ENCODE results near the gene CHMP1B.
A peak's percentile ranks its signal among the peaks of the same experiment; 100 is the strongest.
"Not testable (repeated sequence)": the region's sequence is repeated elsewhere in the genome, so short reads cannot be mapped to it uniquely, and the experiment has no call there.

The CHMP1B gene

DNA sequence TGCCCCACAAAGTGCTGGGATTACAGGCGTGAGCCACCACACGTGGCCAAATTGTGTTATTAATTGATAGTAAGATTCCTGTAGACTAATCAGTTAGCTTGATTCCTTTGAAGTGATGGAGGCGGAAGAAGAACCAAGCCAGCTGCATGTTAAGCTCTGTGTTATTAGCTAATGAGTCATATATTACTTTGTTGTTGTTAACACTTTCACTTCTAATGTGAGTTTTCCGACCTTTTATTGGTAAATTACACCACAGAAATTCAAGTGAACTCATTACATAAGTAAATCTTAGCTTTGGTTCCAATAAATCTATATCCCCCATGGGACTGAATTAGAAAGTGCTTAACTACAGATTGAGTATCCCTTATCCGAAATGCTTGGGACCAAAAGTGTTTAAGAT is 20.3 kb downstream of the CHMP1B start:
- DNase-seq (ENCODE audit: low read depth): no peak

GRCh38 chr18:11872479-11873136 is 21.4 kb downstream of the CHMP1B start:
- no peak for DNase-seq (ENCODE audit: low read depth)

GRCh38 chr18:11873670-11874340 is 22.6 kb downstream of the CHMP1B start:
- DNase-seq (ENCODE audit: low read depth): no peak

GRCh38 chr18:11874676-11875075 is 23.5 kb downstream of the CHMP1B start:
- DNase-seq (ENCODE audit: low read depth): no peak

GRCh38 chr18:11877497-11878135 is 26.4 kb downstream of the CHMP1B start:
- no peak for DNase-seq (ENCODE audit: low read depth)

DNA sequence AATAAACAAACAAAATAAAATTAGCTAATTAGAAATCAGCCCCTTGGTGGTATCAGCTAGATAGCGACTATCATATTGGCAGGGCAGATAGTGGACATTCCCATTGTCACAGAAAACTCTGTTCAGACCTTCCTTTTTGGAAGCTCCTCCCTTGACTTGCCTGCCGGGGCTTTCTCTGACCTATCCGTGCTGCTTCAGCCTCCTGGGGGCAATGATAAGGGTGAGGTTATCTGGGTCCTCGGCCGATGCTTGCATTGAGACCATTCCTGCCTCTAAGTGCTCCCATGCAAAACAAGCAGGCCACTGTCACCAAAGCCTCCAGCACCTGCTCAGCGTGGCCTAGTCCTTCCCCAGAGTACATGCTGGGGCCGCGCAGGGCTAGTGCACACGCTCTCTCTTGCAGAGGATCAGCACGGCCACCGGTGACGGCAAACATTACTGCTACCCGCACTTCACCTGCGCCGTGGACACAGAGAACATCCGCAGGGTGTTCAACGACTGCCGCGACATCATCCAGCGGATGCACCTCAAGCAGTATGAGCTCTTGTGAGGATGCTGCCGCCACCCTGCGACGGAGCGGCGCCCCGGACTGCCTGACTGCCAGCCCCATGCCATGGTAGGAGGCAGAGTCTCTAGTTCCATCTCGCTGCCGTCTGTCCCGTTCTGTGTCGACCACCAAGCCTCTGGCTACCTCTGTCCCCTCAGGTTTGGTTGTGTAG is 29.5 kb downstream of the CHMP1B start:
- DNase-seq (ENCODE audit: low read depth): peak; percentile 32

DNA sequence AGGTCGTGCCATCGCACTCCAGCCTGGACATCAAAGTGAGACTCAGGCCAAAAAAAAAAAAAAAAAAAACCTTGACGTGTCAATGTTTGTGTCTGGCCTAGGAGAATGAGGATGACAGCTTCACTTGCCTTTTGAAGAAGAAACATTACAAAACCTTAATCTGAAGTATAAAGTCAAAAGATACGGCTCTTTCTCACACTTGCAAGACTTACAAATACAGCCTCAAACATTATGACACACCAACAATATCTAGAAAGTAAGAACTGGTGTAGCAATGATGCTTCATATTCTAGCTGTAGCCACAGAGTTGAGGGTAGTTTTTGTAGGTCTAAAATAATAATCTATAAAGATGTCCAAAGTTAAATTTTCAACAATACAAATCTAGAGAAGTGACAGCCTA is 31.4 kb downstream of the CHMP1B start:
- DNase-seq (ENCODE audit: low read depth): no peak

DNA sequence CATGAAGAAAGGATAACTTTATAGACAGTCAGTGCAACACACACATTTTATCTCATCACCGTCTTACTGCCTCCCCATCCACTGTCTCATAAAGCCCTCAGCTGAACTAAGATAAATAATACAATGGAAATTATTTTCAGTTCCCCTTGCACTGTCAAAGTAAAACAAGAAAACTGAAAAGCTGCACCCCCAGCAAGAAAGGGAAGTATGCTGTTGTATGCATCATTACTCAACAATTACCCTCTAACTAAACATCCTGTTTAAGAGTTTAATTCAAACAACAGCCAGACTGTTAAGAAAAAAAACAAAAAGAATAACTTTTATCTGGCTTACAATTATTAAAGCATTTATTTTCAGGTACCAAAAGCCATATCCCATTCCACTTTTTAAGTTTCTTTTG is 31.9 kb downstream of the CHMP1B start:
- DNase-seq (ENCODE audit: low read depth): no peak

GRCh38 chr18:11884396-11885030 is 33.3 kb downstream of the CHMP1B start:
- DNase-seq (ENCODE audit: low read depth): no peak

DNA sequence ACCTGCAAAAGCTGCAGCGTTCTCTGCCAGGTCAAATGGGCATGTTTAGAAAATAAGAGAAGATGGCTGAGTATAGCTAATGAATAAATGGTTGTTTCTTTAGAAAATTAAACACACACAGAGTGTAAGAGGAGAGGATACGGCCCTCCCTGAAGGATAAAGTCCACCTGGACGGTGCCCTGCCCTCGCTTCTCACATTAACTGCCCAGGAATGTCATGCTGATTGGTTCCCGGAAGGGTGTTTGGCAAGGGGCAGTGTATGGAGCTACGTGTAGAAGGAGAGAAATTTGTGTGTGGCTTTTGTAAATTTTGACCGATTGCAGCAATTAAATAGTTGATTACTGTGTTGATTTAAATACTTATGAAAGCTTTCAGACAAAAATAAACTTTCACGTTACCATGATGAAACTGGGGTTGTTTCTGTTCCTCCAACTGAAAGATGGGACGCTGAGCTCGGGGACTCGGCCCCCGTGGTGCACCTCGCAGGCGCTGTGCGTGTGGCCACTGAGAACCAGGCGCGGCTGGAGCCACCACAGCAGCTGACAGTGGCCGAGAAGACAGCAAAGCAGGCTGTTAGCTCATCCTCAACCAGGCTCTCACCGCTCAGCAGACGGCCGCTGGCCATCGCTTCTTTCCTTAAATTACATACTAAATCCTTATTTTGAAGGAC is 34.2 kb downstream of the CHMP1B start:
- no peak for DNase-seq (ENCODE audit: low read depth)

DNA sequence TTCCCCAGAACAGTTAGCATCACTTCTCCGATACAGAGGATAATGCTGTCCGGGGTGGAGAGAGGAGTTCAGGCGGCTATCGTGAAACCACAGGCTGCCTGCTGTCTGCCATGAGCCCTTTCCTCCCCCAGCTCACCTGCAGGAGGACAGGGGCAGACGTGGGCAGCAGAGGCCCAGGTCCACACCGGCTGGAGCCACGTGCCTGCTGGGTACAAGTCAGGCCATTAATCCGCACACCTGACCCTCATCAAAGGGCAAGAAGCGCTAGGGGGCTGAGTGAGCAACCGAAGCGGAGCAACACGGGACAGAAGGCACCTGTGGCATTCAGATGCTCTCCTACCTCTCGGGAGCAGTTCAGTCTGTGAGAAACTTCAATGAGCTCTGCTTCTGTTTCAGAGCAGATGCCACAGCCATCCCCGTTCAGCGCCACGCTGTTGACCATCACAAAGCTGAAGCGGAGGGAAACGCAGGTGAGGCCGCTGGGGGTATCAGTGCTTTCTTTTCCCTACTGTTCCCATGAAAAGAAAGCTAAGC is 35.4 kb downstream of the CHMP1B start:
- no peak for DNase-seq (ENCODE audit: low read depth)

DNA sequence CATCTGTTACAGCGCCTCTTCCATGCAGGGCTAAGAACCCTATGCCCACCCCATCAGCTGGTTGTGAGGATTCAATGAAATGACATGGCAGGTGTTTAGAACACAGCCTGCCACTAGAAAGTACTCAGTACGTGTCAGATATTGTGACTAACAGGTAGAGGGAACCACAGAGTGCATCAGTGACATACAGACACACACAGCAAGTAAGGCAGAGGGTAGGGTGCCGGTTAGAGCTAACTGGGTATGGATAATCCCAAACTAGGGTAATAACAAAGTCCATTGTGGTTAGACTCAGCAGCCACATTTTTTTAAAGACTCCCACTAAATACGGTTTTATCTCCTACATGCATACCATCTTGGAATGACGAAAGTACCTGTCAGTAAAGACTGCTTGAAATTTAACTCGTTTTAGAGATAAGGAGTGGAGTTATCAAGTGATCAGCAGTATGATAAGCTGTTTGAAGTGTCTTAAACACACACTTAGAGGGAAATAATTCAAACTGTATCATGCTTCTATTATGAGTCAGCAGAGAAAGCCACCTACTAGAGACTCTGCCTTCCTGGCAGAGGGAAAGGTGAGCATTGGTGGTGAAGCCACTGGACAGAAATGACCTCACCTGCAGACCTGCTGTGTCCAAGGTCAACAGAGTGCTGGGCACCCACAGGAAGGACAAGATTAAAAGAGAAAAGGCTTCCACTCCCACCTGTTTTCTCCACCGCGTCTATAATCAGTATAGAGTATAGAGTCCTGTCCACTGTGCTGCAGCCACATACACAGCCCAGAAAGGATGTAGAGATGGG is 36.3 kb downstream of the CHMP1B start:
- DNase-seq (ENCODE audit: low read depth): no peak

DNA sequence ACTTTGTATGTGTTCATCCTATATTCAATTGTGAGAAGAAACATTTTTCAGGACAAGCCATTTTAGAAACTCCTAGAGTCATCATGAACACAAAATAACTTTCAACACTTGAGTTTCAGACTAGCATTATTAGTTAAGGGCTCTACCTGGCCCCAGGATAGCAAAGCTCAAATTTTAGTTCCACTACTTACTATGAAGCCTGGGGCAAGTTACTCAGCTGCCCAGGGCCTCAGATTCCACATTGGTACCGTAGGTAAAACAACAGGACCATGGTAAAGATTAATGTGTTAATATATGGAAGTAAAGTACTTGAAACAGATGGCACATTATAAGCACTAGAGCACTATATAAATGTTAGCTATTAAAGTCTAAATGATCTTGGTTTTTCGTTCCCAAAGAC is 37.5 kb downstream of the CHMP1B start:
- DNase-seq (ENCODE audit: low read depth): no peak

GRCh38 chr18:11889284-11889683 is 38.1 kb downstream of the CHMP1B start:
- DNase-seq (ENCODE audit: low read depth): no peak

- DNase-seq (ENCODE audit: low read depth): no peak
Measured at GRCh38 chr18:11891737-11892136, 40.5 kb downstream of the CHMP1B start.

- not testable (repeated sequence) for DNase-seq (ENCODE audit: low read depth)
Measured at GRCh38 chr18:11892438-11892837, 41.2 kb downstream of the CHMP1B start.

DNA sequence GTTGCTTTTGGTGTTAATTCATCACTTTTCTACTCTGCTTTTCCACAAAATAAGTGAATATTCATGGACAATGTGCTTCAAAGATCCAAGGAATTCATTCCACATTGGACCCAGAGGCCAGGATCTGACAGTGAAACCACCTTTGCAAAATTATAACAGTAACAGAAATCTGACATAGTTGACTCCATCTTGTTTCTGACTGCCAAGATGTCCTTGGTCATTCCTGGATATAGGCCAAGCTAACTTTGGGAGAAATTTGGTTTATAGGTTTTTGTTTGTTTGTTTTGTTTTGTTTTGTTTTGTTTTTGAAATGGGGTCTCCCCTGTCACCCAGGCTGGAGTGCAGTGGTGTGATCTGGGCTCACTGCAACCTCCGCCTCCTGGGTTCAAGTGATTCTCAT is 46.6 kb downstream of the CHMP1B start:
- DNase-seq (ENCODE audit: low read depth): no peak

DNA sequence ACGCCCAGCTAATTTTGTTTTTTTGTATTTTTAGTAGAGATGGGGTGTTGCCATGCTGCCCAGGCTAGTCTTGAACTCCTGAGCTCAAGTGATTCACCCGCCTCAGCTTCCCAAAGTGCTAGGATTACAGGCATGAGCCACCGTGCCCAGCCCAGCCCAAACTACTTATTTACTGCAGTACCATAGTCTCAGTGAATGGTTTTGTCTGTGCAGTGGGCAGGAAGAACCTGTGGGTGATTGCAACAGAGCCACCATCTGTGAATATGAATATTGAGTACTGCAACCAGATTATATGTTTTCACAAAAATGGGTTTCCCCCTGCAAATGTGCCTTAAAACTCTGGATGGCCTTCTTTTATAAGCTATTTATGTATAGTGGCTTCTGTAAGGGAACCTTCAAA is 47.9 kb downstream of the CHMP1B start:
- no peak for DNase-seq (ENCODE audit: low read depth)

DNA sequence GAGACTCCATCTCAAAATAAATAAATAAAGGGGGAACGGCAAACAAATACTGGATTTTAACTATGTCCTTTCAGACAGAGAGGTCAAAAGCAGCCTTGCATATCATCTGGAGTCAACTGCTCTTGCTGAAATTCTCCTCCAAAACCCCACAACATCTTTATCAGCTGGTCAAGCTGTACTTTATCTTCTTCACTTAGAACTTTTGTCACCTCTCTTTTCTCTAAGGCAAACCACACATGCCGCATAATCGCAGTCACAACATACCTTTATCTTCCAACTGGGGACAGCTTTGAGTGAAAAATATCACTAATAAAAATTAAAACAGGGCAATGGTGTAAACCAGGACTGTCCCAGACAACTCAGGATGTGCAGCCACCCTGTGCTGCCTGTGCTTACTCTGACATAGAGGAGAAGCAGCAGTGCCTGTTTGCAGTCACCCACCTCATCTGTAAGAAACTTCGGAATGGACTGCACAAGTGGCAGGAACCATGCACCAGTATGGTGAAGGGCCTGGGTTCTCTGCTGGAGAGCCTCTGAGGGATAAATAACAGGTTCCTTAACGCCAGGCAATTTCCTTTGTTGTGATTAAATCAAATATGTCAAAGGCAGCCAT is 50.7 kb downstream of the CHMP1B start:
- DNase-seq (ENCODE audit: low read depth): no peak

Measured in CMK (cell line).